RWPE2 (cell line): ENCODE data around the gene FBXL16.

ENCODE experiments used
- ATAC-seq: fragments of 200-7000 bp; cut with Tn5 transposase; 3 replicates; pipeline ENCODE4 v1.9.1; 2021; ENCODE audit warnings: low read depth
- DNase-seq: peaks from one replicate; pipeline ENCODE4 v3.0.0-alpha.2; 2020; ENCODE audit warnings: low spot score
- H3K27ac ChIP-seq: fragments of 450-650 bp; 2 replicates; pipeline ENCODE4 v1.5.1; 2017; ENCODE audit warnings: mild to moderate bottlenecking; ENCODE audit not compliant: poor library complexity, severe bottlenecking
- H3K27me3 ChIP-seq: fragments of 250-450 bp; sonication (Bioruptor Pico); 2 replicates; pipeline ENCODE4 v1.5.1; 2021; ENCODE audit warnings: mild to moderate bottlenecking, moderate library complexity; ENCODE audit not compliant: insufficient read depth, poor library complexity, severe bottlenecking
- H3K36me3 ChIP-seq: fragments of 250-450 bp; sonication (Bioruptor Pico); 2 replicates; pipeline ENCODE4 v1.5.1; 2020; ENCODE audit warnings: low read depth, mild to moderate bottlenecking, moderate library complexity
- H3K4me1 ChIP-seq: fragments of 250-450 bp; sonication (Bioruptor Pico); 2 replicates; pipeline ENCODE4 v1.5.1; 2021; ENCODE audit warnings: mild to moderate bottlenecking, moderate library complexity; ENCODE audit not compliant: insufficient read depth, poor library complexity, severe bottlenecking
- H3K4me3 ChIP-seq: fragments of 250-450 bp; sonication (Bioruptor Pico); 2 replicates; pipeline ENCODE4 v1.5.1; 2021; ENCODE audit warnings: mild to moderate bottlenecking, moderate library complexity; ENCODE audit not compliant: severe bottlenecking
- H3K9me3 ChIP-seq: fragments of 250-450 bp; sonication (Bioruptor Pico); 2 replicates; pipeline ENCODE4 v1.5.1; 2021; ENCODE audit warnings: mild to moderate bottlenecking, moderate library complexity; ENCODE audit not compliant: severe bottlenecking
- CTCF ChIP-seq: fragments of 450-650 bp; IDR thresholded peaks from one replicate; pipeline ENCODE4 v1.5.1; 2017; ENCODE audit warnings: mild to moderate bottlenecking, moderate library complexity; ENCODE audit not compliant: poor library complexity, severe bottlenecking

The FBXL16 gene

GRCh38 chr16:689175-689897, 16.3 kb downstream of the FBXL16 start:
- no peaks in the 10 kb centered on the region for H3K27me3 ChIP-seq
- peaks cover 17% of the 10 kb centered on the region for H3K36me3 ChIP-seq
- DNase-seq (no peak), ATAC-seq (no peak; the same call in 2 of the 3 replicates)
- no peaks in the 10 kb centered on the region for H3K9me3 ChIP-seq
- peak overlapping the region; percentile 92 for H3K4me3 ChIP-seq
- peak overlapping the region; percentile 38 for H3K27ac ChIP-seq
- peaks cover 5% of the 10 kb centered on the region for H3K4me1 ChIP-seq
- no peak for TF ChIP-seq CTCF

GRCh38 chr16:687499-687898, 18.1 kb downstream of the FBXL16 start:
- H3K36me3 ChIP-seq = peaks cover 29% of the 10 kb centered on the region
- TF ChIP-seq CTCF = no peak
- H3K4me3 ChIP-seq = no peak overlapping the region
- no peak for DNase-seq
- no peak overlapping the region for H3K27ac ChIP-seq
- H3K9me3 ChIP-seq = no peaks in the 10 kb centered on the region
- no peak for ATAC-seq
- H3K4me1 ChIP-seq = peaks cover 5% of the 10 kb centered on the region
- H3K27me3 ChIP-seq = no peaks in the 10 kb centered on the region

- ATAC-seq (no peak), DNase-seq (no peak)
- no peak for TF ChIP-seq CTCF
- H3K36me3 ChIP-seq = peaks cover 37% of the 10 kb centered on the region
- no peaks in the 10 kb centered on the region for H3K27me3 ChIP-seq
- H3K4me3 ChIP-seq = no peak overlapping the region
- peaks cover 9% of the 10 kb centered on the region for H3K4me1 ChIP-seq
- no peak overlapping the region for H3K27ac ChIP-seq
- H3K9me3 ChIP-seq = no peaks in the 10 kb centered on the region
Observed at GRCh38 chr16:686459-687260, 18.9 kb downstream of the FBXL16 start.

GRCh38 chr16:685967-686366, 19.6 kb downstream of the FBXL16 start:
- Histone ChIP-seq H3K27me3 (no peaks in the 10 kb centered on the region), H3K27ac (no peak overlapping the region), H3K4me1 (peaks cover 13% of the 10 kb centered on the region), H3K4me3 (no peak overlapping the region), H3K9me3 (no peaks in the 10 kb centered on the region), H3K36me3 (peaks cover 44% of the 10 kb centered on the region)
- ATAC-seq (no peak), DNase-seq (no peak)
- TF ChIP-seq CTCF = peak; percentile 56
